Tibial nerve (tissue), 3 donors: Measurements from ENCODE around the gene FGGY.

Experiments used
- POLR2A ChIP-seq, 2 donors: fragments of 450-650 bp; IDR thresholded peaks; one replicate each; pipeline ENCODE4 v1.6.1; 2017; ENCODE audit warnings: antibody characterized with exemption in 2 of 2, mild to moderate bottlenecking in 2 of 2, moderate library complexity in 2 of 2
- TF ChIP-seq, protein P1 (sequence below), 5 experiments: fragments of 200-600 bp in 3 of 5; fragments of 450-650 bp in 2 of 5; sonication (generic) in 3 of 5; IDR thresholded peaks; one replicate each; pipeline ENCODE4 v1.5.1; 2016 to 2019; ENCODE audit warnings: antibody characterized with exemption in 5 of 5, mild to moderate bottlenecking in 3 of 5, moderate library complexity in 2 of 5

DNA sequence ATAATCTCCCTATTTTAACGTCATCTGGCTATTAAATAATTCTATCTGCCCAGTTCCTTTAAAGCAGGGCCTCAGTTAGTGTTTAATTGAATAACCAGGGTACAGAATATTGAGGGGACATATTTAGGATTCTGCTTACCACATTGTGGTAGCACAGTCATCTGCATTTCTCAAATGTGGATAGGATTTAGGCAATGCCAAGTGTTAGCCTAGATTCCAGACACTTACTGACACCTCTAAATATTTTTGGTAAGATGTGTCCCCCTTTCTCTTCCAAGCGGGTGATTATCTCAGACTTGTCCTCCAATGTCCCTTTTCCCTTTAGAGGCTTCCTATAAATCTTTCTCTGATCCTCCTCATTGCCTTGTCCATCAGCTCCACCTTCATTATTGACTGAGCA, 357.1 kb downstream of the FGGY start:
- TF ChIP-seq, protein P1, sequence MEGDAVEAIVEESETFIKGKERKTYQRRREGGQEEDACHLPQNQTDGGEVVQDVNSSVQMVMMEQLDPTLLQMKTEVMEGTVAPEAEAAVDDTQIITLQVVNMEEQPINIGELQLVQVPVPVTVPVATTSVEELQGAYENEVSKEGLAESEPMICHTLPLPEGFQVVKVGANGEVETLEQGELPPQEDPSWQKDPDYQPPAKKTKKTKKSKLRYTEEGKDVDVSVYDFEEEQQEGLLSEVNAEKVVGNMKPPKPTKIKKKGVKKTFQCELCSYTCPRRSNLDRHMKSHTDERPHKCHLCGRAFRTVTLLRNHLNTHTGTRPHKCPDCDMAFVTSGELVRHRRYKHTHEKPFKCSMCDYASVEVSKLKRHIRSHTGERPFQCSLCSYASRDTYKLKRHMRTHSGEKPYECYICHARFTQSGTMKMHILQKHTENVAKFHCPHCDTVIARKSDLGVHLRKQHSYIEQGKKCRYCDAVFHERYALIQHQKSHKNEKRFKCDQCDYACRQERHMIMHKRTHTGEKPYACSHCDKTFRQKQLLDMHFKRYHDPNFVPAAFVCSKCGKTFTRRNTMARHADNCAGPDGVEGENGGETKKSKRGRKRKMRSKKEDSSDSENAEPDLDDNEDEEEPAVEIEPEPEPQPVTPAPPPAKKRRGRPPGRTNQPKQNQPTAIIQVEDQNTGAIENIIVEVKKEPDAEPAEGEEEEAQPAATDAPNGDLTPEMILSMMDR (IDR thresholded peaks at IDR 0.05), result no peak
- TF ChIP-seq POLR2A (IDR thresholded peaks at IDR 0.05), result no peak
